Epithelial cell of alveolus of lung (primary cell): ENCODE results near the gene HOGA1. TPM values are rescaled to one million over a fixed set of nuclear protein-coding genes. Genes with fewer than 3 reads are reported as not detected.

Experiments
- total RNA-seq: library from RNA; depleted of rRNA; stranded (reverse); fragments of >200 nt; gene quantifications from 2 replicates; pipeline ENCODE4 v1.2.1, GENCODE V29; 2015

HOGA1 gene
- 0.13 and 0.48 TPM in 2 replicates for total RNA-seq

DNA sequence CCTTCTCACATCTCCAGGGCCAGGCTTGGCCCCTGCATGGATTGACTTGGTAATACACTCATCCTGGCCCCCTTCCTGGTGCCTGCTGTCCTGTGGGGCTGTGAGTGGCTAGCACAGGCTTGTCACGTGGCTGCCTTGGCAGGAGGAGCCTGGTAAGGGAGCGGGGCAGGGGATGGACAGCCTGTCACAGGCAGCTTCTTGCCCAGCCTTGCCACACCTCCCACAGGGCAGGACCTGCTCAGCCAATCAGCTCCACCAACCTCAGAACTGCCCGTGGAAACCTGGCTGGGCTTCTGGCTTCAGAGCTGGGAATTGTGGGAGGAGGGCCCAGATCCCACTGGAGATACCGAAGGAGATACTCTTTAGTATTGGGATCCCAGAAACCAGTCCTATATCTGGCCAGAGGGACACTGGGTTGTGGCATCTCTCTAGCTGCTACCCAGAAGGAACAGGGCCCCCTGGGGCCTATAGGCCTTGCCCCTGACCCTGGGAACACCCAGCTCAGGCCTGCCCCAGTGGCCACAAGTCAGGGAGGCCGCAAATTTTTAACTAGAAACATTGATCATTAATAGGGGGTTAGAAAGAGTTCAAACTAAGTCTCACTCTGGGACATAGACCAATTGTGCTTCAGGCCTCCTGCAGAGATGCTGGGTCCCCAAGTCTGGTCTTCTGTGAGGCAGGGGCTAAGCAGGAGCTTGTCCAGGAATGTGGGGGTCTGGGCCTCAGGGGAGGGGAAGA, at the start of gene HOGA1:
Gene HOGA1 (plus strand): TSS at position 330 of the 738 bp plus-strand sequence. CDS start 315 bp downstream, at position 645.

DNA sequence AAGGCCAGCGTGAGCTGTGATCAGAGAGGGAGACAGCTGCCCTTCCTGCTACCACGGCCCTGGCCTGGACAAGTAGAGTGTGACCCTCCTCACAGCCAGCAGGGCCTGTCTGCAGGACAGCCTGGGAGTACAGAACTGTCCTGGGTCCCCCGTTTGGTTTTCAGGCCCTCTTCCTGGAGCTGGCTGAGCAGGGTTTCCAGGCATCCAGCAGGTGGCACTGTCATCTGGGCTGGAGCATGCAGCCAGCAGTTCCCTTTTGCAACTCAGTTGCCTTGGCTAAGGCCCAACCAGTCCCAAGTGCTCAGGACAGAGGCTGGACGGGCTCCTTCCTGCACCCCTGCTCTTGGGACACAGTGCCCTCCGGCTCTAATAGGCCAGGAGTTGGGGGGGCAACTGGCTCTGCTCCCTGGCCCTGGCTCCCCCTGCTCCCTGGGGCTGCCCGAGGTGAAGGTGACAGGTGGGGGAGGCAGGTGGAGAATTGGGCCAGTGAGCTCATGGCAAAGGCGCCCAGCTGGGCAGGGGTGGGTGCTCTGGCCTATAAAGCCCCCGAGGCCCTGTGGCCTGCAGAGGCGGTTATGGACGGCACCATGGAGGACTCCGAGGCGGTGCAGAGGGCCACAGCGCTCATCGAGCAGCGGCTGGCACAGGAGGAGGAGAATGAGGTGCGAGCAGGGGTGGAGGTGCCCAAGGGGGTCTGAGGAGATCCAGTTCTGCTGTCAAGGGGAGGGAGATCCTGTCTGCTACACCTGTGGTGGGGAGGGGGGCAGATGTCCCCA, 11.8 kb upstream of the HOGA1 start, which contains the start of gene ANKRD2:
Gene ANKRD2 (plus strand): TSS at position 566 of the 776 bp plus-strand sequence. CDS start 10 bp downstream, at position 576.

DNA sequence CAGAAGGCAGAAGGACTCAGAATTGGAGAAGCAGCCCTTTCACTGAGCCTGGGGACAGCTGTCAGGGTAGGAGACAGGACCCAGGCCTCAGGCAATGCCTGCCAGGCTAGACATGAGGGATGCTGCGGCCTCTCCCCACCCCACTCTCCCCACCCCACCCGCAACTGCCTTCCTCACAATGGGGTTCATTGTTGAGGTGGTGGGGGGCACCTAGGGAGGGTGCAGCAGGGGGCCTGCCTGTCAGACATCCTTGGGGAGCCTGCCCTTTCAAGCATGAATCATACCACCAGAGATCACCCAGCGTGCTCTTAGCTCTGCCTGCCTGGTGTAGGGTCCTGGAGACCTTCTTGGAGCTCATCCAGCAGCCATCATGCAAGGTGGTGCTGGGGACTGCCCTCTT, 5.3 kb downstream of the HOGA1 start, which contains the start of gene C10orf62:
Gene C10orf62 (plus strand): TSS at position 243 of the 400 bp plus-strand sequence. CDS start 177 bp downstream, outside the sequence.

GRCh38 chr10:97632949-97633884, 49.0 kb downstream of the HOGA1 start, which contains the start of gene MORN4:
Gene MORN4 (minus strand): TSS chr10:97633500. CDS start chr10:97619653, 13,847 bp downstream.

DNA sequence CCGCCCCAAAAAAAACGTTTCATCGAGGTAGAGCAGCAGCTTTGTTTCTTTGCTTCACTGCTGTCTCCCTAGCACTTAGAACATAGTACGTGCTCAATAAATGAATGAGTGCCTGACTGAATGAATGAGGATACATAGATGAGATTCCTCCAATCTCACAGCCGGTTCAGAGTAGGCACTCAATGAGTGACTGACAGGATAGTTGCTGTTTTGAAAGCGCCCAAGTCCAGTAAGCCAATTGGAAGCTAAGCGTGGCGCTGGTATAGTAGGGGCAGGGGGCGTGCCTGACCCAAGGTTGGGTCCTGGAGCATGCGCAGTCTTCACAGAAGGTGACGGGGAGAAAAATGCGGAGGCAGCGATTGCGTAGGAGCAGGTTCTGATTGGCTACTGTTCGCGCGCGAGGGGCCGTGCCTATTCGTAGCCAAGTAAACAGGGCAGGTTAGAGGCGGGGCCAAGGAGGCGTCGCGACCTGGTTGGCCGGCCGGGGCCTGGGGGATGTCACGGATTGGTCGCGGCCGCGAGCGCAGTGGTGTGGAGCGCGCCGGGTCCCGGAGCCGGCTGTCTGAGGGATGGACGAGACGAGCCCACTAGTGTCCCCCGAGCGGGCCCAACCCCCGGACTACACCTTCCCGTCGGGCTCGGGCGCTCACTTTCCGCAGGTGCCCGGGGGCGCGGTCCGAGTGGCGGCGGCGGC, 56.1 kb downstream of the HOGA1 start, which contains the start of gene PI4K2A:
Gene PI4K2A (plus strand): TSS at position 498 of the 694 bp plus-strand sequence. CDS start 72 bp downstream, at position 570.

Other genes starting within 250 kb of the HOGA1 start
- 7.3 and 8.1 TPM in 2 replicates for gene FRAT2, start 249.7 kb upstream of the HOGA1 start, total RNA-seq
- 6.8 and 22.1 TPM in 2 replicates for gene RRP12, start 183.0 kb upstream of the HOGA1 start, total RNA-seq
- gene PGAM1, start 158.2 kb upstream of the HOGA1 start, total RNA-seq: 543 and 737 TPM in 2 replicates
- 43.8 and 50.6 TPM in 2 replicates for gene EXOSC1, start 138.4 kb upstream of the HOGA1 start, total RNA-seq
- gene ZDHHC16, start 138.2 kb upstream of the HOGA1 start, total RNA-seq: 48.8 and 65.8 TPM in 2 replicates
- gene MMS19, start 86.0 kb upstream of the HOGA1 start, total RNA-seq: 62.8 and 107 TPM in 2 replicates
- 27.5 and 32.8 TPM in 2 replicates for gene UBTD1, start 85.5 kb upstream of the HOGA1 start, total RNA-seq
- gene ANKRD2, start 11.6 kb upstream of the HOGA1 start, total RNA-seq: 2.5 TPM in 1 of 2 replicates, not detected in the other
- gene C10orf62, start 5.3 kb downstream of the HOGA1 start, total RNA-seq: not detected in 2 replicates
- 3.4 and 7.4 TPM in 2 replicates for gene MORN4, start 49.1 kb downstream of the HOGA1 start, total RNA-seq
- 17.8 and 32.2 TPM in 2 replicates for gene PI4K2A, start 56.3 kb downstream of the HOGA1 start, total RNA-seq
- 17.1 and 28.0 TPM in 2 replicates for gene AVPI1, start 102.9 kb downstream of the HOGA1 start, total RNA-seq
- gene MARVELD1, start 129.3 kb downstream of the HOGA1 start, total RNA-seq: 47.7 and 53.4 TPM in 2 replicates
- 9.6 and 15.3 TPM in 2 replicates for gene ZFYVE27, start 152.7 kb downstream of the HOGA1 start, total RNA-seq
- gene SFRP5, start 187.6 kb downstream of the HOGA1 start, total RNA-seq: 0.32 TPM in 1 of 2 replicates, not detected in the other